DMS 273 (cell line): ENCODE data around the gene SPATA24.
"Not testable (repeated sequence)": the region's sequence is repeated elsewhere in the genome, so short reads cannot be mapped to it uniquely, and the experiment has no call there.

Experiments
- DNase-seq: peaks from one replicate; lab custom pipeline; 2025; ENCODE audit not compliant: unreplicated experiment; lab: John Stamatoyannopoulos, UW

Gene SPATA24

DNA sequence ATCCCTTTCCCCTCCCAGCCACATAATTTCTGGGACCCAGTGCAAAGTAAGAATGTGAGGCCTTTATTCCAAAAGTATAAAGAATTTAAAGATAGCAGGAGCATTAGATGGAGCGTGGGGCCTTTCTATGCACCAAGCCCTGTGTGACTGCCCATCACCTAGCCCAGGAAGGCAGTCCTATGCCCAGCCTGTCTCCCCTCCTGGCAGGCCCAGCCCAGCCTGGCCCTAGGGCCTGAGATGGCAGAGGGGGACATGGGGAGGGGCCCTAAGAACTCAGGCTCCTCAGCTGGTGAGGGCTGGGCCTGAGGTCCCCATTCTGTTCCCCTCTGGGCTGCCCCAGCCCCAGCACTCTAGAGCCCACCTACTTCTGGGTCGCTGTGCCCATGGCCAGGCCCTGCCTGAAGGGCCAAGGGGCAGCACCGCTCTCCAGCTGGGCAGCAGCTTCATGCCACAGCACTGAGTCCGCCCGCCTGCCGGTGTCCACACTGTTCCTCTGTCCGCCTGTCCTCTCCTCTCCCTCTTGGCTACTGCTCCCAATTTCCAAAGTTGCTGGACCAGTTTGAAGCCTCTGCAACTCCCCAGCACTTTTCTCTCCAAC is 19.8 kb downstream of the SPATA24 start:
- DNase-seq = no peak

DNA sequence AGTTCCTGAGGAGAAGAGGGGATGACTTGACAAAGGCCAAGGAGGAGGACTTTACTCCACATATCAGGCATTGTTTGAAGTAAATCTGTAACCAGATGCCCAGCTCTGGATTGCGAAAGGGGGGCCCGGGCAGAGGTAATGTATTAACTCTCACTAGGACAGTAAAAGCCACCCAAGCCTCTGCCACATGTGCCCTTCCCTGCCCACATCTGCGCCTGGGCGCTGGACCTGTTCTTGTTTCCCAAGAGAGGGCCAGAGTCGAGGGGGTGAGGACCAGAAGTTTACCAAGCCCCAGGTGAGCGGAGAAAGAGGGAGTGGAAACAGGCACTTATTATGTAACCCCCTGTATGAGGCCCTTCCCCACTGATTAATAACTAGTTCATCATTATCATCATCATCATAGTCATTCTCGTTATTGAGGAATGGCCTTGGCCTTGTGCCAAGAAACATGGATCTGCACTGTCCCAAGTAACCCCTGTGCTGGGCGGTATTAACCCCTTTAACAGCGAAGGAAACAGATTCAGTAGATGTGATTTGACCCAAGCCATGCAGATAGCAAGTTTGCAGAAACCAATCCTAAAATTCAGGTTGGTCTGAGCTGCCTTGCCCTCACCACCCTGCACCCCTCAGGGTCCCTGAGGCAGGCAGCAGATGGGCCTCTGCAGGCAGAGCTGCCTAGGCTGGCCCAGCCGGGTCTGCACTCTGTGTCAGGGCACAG is 20.5 kb downstream of the SPATA24 start, which contains the start of gene SLC23A1:
TSS of gene SLC23A1 (minus strand) at position 23 of the 718 bp plus-strand sequence. CDS start 44 bp downstream, outside the sequence.
- peak; percentile 77 for DNase-seq

GRCh38 chr5:139382807-139383206 is 21.1 kb downstream of the SPATA24 start:
- no peak for DNase-seq

- no peak for DNase-seq
These were observed 21.8 kb downstream of the SPATA24 start for GRCh38 chr5:139381837-139382761.

- DNase-seq = no peak
These were observed 24.1 kb downstream of the SPATA24 start for GRCh38 chr5:139379626-139380449.

DNA sequence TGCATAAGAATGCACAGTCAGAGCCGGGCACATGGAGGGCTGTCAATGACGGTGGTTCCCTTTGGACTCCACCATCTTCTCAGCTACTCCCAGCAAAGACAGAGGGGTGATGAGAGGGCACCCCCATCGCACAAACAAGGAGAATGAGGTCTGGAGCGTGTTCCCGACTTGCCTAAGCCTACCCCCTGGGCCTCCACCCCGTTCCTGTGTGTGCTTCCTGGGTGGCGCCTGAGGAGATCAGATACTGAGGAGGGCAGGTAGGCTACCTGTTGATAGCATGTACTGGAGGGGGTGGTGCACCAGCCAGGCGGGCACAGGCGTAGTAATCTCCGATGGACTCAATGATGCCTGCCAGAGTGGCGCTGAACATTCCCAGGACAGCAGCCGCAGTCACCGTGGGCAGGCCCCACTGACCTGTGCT is 24.9 kb downstream of the SPATA24 start:
- no peak for DNase-seq

- no peak for DNase-seq
These were observed 25.6 kb downstream of the SPATA24 start for GRCh38 chr5:139378101-139378825.

DNA sequence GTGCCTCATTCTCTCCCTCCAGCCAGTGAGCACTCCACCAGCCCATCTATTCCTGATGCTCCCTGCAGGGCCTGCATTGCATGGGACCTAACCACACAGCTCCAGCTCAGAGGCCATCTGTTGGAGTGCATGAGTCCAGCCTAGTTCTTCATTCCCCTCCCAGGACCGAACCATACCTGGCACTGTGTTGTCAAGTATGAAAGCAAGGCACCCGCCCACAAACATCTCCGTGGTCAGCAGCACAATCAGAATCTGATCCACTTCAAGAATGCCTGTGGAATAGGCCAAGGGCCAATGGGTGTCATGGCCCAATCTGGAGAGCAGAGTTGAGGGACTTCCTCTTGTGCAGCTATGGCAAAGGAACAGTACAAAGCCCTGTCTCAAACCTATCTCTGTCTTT is 26.7 kb downstream of the SPATA24 start:
- no peak for DNase-seq

DNA sequence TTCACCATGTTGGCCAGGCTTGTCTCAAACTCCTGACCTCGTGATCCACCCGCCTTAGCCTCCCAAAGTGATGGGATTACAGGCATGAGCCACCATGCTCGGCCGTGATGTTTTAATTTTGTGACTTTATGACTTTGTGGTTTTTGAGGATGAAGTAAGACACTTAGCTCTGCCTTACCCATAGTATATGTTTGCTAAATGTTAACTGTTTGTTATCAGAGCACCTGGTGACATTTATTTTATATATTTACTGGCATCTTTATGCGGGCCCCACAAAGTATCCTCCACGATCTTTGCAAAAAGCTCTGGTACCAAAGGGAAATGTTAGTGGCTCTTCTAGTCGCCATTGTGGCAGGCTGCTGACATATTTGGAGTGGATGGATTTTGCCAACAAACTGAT is 27.5 kb downstream of the SPATA24 start:
- no peak for DNase-seq

DNA sequence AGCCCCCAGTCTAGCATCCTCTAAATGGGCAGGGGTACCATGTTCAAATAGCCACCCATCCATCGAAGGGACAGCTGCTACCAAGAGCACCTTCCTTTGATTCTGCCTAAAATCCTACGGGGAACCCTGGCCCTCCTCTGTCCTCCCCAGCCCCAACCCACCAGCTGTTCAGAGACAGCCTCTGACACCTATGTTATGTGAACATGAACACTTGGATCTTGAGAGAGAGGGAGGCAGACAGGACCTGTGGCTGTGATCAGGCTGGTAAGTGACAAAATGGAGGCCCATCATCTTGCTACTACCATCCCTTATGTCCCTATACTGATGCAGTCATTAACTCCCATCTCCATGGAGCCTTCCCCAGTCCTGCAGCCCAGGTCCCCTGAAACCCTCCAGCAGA is 29.0 kb downstream of the SPATA24 start:
- DNase-seq = no peak

DNA sequence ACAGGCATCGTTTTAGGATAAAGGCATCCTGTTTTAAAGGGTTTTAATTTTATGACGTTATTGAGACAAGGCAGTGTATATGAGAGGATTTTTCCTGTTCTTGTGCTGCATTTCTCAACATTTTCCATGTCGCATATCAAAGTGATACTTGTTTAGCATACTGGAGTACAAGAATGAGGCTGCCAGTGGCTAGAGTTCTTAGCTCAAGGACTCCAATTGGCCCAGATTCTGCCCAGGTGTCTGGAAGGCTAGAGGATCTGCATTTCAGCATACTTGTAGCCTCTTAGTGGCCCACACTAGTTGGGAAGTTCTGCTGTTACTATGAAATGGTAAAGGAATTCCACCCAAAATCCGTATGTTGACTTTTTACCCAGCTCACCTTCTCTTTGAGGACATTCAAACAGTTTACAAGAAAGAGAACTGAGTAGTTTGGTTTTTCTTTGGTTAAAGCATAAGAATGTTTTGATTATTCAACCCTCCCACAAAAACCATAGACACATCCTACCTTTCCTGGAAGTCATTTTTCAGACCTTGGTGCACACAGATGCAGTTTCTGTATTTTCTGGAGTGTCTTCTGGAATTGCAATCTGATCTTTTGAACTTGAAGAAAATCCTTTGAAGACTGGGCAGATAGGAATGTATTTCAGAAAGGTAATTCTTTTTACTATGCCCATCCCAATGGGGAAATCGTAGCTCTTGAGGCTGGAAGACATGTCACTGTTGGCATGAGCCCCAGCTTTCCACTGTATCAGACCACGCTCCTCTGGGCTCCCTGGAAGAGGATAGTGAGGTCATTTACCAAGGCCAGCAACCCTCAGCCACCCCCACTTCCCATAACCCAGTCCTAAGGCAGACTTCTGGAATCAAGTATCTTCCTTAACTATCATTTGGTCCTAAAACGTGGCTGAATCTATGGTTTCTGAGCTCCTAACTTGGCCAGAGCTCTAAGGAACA is 32.1 kb downstream of the SPATA24 start:
- DNase-seq = no peak

- DNase-seq = no peak
These were observed 34.7 kb downstream of the SPATA24 start for GRCh38 chr5:139369181-139369580.

GRCh38 chr5:139368613-139369012 is 35.3 kb downstream of the SPATA24 start:
- peak; percentile 46 for DNase-seq

DNA sequence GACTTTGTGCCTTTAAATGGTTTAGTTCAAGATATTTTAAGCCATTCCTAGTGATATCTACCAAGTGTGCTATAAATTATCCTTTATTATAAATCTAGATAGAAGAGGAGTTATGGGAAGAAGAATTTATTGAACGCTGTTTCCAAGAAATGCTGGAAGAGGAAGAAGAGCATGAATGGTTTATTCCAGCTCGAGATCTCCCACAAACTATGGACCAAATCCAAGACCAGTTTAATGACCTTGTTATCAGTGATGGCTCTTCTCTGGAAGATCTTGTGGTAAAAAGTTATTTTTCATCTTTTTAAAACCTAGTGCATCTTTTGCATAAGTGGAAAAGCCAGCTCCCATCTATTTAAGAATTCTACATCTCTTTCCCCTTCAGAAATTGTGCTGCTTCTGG is 39.4 kb downstream of the SPATA24 start:
- DNase-seq = no peak

DNA sequence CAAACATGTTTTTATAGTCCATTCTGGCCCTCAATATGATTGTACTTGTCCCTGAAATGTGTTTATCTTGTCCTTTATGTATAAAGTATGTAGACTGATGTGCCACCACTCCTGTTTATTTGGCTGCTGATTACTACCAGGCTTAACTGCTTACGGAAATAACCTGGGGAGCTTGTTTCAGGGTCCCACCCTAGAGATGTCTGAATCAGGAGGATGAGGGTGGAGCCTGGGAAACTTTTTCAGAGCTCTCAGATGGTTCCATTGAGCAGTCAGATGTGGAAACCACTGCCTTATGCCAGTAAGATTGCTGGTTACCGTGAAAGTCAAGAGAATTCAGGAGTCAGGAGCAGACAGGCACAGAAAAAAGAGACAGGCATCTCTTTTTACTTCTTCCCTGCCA is 40.0 kb downstream of the SPATA24 start:
- no peak for DNase-seq

DNA sequence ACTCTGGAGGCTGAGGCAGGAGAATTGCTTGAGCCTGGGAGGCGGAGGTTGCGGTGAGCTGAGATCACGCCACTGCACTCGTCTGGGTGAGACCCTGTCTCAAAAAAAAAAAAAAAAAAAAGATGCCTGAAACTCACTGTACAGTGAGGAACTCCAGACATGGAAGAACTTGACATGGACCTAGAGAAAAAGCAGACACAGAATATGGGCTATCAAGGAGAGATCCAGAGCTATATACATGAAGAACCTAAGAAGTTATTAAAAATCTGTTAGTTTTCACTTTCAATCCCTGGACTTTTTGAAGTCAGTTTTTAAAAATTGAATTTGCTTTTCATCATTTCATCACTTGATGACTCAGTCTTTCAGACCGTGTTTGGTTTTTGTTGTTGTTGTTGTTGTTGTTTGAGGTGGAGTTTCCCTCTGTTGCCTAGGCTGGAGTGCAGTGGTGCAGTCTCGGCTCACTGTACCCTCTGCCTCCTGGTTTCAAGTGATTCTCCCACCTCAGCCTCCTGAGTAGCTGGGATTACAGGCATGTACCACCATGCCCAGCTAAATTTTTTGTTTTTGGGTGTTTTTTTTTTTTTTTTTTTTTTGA is 42.0 kb downstream of the SPATA24 start:
- DNase-seq = no peak

GRCh38 chr5:139360384-139360783 is 43.5 kb downstream of the SPATA24 start:
- no peak for DNase-seq

DNA sequence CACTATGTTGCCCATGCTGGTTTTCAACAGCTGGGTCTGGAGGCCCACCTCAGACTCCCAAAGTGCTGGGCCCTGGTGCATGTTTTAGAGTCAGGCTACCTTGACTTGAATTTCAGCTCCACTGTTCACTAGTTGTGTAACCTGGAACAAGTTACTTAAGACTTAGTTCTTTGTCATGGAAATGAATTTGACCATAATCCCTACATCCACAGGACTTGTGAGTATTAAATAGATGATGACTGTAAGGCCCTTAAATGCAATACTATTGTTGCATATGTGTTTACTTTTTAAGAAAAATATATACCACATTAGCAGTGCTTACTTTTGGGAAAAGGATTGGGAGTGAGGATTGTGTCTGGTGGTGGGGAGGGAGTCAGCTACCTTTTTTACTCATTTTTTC is 45.8 kb downstream of the SPATA24 start:
- DNase-seq = no peak

DNA sequence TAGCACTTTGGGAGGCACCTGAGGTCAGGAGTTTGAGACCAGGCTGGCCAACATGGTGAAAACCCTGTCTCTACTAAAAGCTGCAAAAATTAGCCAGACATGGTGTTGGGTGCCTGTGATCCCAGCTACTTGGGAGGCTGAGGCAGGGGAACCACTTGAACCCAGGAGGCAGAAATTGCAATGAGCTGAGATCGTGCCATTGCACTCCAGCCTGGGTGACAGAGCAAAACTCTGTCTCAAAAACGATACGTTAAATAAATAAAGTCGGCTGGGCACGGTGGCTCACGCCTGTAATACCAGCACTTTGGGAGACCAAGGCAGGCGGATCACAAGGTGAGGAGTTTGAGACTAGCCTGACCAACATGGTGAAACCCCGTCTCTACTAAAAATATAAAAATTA is 48.0 kb downstream of the SPATA24 start:
- DNase-seq = not testable (repeated sequence)
